ENCODE measurements around the gene WSB1. TPM values are rescaled to one million over a fixed set of nuclear protein-coding genes. Genes with fewer than 3 reads are reported as not detected.
A peak's percentile ranks its signal among the peaks of the same experiment; 100 is the strongest.

Gene WSB1, protein sequence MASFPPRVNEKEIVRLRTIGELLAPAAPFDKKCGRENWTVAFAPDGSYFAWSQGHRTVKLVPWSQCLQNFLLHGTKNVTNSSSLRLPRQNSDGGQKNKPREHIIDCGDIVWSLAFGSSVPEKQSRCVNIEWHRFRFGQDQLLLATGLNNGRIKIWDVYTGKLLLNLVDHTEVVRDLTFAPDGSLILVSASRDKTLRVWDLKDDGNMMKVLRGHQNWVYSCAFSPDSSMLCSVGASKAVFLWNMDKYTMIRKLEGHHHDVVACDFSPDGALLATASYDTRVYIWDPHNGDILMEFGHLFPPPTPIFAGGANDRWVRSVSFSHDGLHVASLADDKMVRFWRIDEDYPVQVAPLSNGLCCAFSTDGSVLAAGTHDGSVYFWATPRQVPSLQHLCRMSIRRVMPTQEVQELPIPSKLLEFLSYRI
- total RNA-seq (ENCODE audit: unreplicated experiment) = 443 TPM
- long read RNA-seq, full-length matches to known transcripts = 76 of 129 reads
- long read RNA-seq, partial matches to known transcripts = 20 of 129 reads
- long read RNA-seq, other reads (novel, unspliced or antisense) = 33 of 129 reads

DNA sequence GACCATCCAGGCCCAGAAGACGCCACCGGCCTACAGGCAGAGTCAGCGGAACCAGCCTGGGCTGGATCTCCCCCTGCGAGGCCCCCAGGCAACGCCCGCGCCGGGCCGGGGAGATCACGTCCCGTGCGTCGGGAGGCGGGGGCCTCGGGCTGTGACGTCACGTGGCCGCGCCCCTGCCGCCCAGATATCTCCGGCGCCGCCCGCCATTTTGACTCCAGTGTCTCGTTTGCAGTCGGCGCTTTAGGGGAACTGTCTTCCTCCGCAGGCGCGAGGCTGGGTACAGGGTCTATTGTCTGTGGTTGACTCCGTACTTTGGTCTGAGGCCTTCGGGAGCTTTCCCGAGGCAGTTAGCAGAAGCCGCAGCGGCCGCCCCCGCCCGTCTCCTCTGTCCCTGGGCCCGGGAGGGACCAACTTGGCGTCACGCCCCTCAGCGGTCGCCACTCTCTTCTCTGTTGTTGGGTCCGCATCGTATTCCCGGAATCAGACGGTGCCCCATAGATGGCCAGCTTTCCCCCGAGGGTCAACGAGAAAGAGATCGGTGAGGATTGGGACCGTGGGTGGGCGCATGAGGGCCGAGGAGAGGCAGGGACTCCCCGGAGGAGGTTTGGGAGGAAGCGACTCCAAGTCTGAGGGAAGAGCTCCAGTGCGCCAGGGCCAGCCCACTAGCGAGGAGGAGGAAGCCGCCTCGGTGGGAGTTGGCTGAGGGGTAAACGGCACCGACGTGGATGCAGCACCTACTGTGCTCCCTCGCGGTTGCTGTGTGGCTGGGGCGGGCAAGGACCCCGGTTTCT, at the start of gene WSB1:
TSS of gene WSB1 (plus strand) at position 217 of the 791 bp plus-strand sequence. CDS start at position 499, 282 bp downstream.
- peaks cover 9% of the 10 kb centered on the region for H3K27me3 Mint-ChIP-seq (ENCODE audit: unreplicated experiment)

DNA sequence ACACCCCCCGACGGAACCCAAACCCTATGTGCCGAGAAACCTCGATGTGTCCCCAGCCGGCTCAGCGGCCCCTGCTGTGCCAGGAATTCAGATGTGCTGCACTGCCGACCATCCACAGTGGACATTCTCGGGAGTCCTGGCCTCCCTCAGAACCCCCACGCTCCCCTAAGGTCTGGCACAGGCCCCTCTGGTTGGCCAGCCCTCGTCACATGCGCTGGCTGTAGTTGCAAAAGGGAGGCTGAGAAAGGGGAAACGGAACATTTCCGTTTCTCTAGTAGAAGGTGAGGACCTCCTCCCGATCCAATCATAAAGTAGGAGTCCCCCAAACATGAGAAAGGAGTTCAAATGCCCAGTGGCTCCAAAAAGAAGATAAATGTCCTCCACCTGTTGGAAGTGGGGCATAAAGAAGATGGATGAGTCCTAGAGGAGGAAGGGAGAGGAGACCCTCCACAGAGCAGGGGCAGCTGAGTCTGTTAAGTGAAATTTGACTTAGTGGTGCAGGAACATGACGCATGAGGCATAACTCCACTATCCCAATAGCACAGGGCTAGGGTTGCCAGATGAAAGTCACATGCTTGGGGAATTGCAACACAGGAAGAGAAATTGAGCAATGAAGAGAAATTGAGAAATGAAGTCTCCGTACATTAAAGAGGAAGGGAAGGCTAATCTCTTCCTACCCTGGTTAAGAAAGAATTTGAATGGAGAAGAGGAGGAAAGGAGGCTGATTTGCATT, 49.3 kb upstream of the WSB1 start:
- no peak for DNase-seq (ENCODE audit: low spot score)
- Mint-ChIP-seq H3K27ac (ENCODE audit: unreplicated experiment) (no peak overlapping the region), H3K4me3 (ENCODE audit: unreplicated experiment) (no peak overlapping the region), H3K36me3 (ENCODE audit: low read depth, unreplicated experiment) (no peaks in the 10 kb centered on the region), H3K9me3 (ENCODE audit: unreplicated experiment) (no peaks in the 10 kb centered on the region), H3K27me3 (ENCODE audit: unreplicated experiment) (no peaks in the 10 kb centered on the region), H3K4me1 (ENCODE audit: unreplicated experiment) (peaks cover 5% of the 10 kb centered on the region)
- TF ChIP-seq, protein P1, sequence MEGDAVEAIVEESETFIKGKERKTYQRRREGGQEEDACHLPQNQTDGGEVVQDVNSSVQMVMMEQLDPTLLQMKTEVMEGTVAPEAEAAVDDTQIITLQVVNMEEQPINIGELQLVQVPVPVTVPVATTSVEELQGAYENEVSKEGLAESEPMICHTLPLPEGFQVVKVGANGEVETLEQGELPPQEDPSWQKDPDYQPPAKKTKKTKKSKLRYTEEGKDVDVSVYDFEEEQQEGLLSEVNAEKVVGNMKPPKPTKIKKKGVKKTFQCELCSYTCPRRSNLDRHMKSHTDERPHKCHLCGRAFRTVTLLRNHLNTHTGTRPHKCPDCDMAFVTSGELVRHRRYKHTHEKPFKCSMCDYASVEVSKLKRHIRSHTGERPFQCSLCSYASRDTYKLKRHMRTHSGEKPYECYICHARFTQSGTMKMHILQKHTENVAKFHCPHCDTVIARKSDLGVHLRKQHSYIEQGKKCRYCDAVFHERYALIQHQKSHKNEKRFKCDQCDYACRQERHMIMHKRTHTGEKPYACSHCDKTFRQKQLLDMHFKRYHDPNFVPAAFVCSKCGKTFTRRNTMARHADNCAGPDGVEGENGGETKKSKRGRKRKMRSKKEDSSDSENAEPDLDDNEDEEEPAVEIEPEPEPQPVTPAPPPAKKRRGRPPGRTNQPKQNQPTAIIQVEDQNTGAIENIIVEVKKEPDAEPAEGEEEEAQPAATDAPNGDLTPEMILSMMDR (IDR thresholded peaks at IDR 0.05; ENCODE audit: unreplicated experiment) = no peak

More for the DNA sequence above, at the start of gene WSB1:
- H3K27ac Mint-ChIP-seq (ENCODE audit: unreplicated experiment) = peak within 1 kb of the TSS; percentile 98
- peak within 1 kb of the TSS; percentile 100 for H3K4me3 Mint-ChIP-seq (ENCODE audit: unreplicated experiment)
- H3K36me3 Mint-ChIP-seq (ENCODE audit: low read depth, unreplicated experiment) = peaks cover 19% of the 10 kb centered on the region
- peaks cover 23% of the 10 kb centered on the region for H3K4me1 Mint-ChIP-seq (ENCODE audit: unreplicated experiment)
- TF ChIP-seq, protein P1 (IDR thresholded peaks at IDR 0.05; ENCODE audit: unreplicated experiment) = no peak
- no peaks in the 10 kb centered on the region for H3K9me3 Mint-ChIP-seq (ENCODE audit: unreplicated experiment)
- peak; percentile 91 for DNase-seq (ENCODE audit: low spot score)

DNA sequence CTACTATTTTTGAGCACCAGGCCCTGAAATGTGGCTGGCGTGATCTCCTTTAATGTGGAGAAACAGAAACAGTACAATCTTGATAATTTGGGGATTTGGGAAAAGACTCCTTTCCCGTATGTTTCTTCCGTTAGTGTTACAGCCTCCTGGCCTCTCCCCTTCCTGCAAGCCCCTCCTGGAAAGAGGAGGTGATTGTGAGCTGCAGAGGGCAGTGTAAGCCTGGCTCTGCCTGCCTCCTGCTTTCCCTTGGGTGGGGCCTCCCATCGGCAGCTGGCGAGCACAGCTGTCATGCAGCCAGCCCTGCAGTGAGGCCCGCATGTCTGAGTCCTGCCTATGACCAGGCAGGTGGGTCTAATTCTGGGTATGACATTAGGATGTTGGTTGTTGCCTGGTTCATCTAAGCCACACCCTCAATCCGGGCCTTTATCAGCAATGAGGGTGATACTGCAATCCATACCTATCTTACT, 48.7 kb upstream of the WSB1 start:
- Mint-ChIP-seq H3K36me3 (ENCODE audit: low read depth, unreplicated experiment) (no peaks in the 10 kb centered on the region), H3K27me3 (ENCODE audit: unreplicated experiment) (no peaks in the 10 kb centered on the region), H3K27ac (ENCODE audit: unreplicated experiment) (no peak overlapping the region), H3K4me3 (ENCODE audit: unreplicated experiment) (no peak overlapping the region), H3K9me3 (ENCODE audit: unreplicated experiment) (no peaks in the 10 kb centered on the region), H3K4me1 (ENCODE audit: unreplicated experiment) (peaks cover 5% of the 10 kb centered on the region)
- DNase-seq (ENCODE audit: low spot score) = peak; percentile 70
- TF ChIP-seq, protein P1 (IDR thresholded peaks at IDR 0.05; ENCODE audit: unreplicated experiment) = no peak

DNA sequence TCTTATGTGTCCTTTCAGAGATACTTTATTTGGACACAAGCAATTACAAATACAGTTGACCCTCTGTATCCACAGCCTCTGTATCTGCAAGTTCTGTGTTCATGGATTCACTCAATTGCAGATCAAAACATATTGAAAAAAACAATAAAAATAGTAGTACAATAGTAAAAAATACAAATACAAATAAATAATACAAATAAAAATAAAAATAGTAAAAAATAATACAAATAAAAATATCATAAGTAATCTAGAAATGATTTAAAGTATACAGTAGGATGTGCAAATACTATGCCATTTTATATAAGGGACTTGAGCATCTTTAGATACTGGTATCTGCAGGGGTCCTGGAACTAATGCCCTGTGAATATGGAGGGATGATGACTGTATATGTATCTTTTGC, 47.4 kb upstream of the WSB1 start:
- Mint-ChIP-seq H3K9me3 (ENCODE audit: unreplicated experiment) (no peaks in the 10 kb centered on the region), H3K27me3 (ENCODE audit: unreplicated experiment) (peaks cover 4% of the 10 kb centered on the region), H3K36me3 (ENCODE audit: low read depth, unreplicated experiment) (no peaks in the 10 kb centered on the region), H3K27ac (ENCODE audit: unreplicated experiment) (no peak overlapping the region), H3K4me3 (ENCODE audit: unreplicated experiment) (no peak overlapping the region), H3K4me1 (ENCODE audit: unreplicated experiment) (peaks cover 5% of the 10 kb centered on the region)
- TF ChIP-seq, protein P1 (IDR thresholded peaks at IDR 0.05; ENCODE audit: unreplicated experiment) = no peak
- no peak for DNase-seq (ENCODE audit: low spot score)

All from endothelial cell (in vitro differentiated cells).